ENCODE data around the gene C9. TPM values are rescaled to one million over a fixed set of nuclear protein-coding genes. Genes with fewer than 3 reads are reported as not detected.
A peak's percentile ranks its signal among the peaks of the same experiment; 100 is the strongest.

Gene C9
- polyA plus RNA-seq, 1 donor (not counting 4 experiments of a cell fraction or from before 2014, with no cell fraction given), result 0.04 TPM

GRCh38 chr5:39360471-39361111 is 3.7 kb downstream of the C9 start:
- Histone ChIP-seq H3K36me3 (ENCODE audit: control insufficient read depth in 2 of 2, extremely low read depth in 1 of 2, insufficient read depth in 2 of 2, low read length in 2 of 2) (no peaks in the 10 kb centered on the region), H3K9ac (ENCODE audit: control insufficient read depth, extremely low read depth, insufficient read depth, low read length) (peak overlapping the region; percentile 52), H3K27me3 (ENCODE audit: control insufficient read depth, extremely low read depth, insufficient read depth, low read length) (no peaks in the 10 kb centered on the region), H3K79me2 (ENCODE audit: control insufficient read depth, insufficient read depth, low read length) (no peaks in the 10 kb centered on the region), H3K9me3 (ENCODE audit: control insufficient read depth, low read depth, low read length) (peaks cover 2% of the 10 kb centered on the region), H3K4me2 (ENCODE audit: control insufficient read depth, extremely low read depth, insufficient read depth, low read depth, low read length) (peak overlapping the region; percentile 78), H2AFZ (ENCODE audit: control insufficient read depth, low read length) (peak overlapping the region; percentile 10), H3K4me3 (ENCODE audit: control insufficient read depth in 2 of 3, extremely low read depth in 1 of 3, insufficient read depth in 2 of 3, low read depth in 1 of 3, low read length in 3 of 3) (peak overlapping the region in 1 of 3 experiments; percentile 26), H4K20me1 (ENCODE audit: control insufficient read depth, extremely low read depth, insufficient read depth, low read length) (no peaks in the 10 kb centered on the region), H3K27ac (ENCODE audit: control insufficient read depth, insufficient read depth, low read length) (peak overlapping the region; percentile 84), H3K4me1 (ENCODE audit: control insufficient read depth, extremely low read depth, insufficient read depth, low read length) (peaks cover 28% of the 10 kb centered on the region), H3K9me1 (ENCODE audit: control insufficient read depth, extremely low read depth, insufficient read depth, low read length) (no peaks in the 10 kb centered on the region)
- no peak for TF ChIP-seq CTCF (optimal IDR thresholded peaks at IDR 0.05 in 1 of 3, IDR thresholded peaks at IDR 0.05 in 1 of 3, conservative IDR thresholded peaks at IDR 0.05 in 1 of 3; ENCODE audit: extremely low read depth in 1 of 3, insufficient read depth in 2 of 3, low read length in 3 of 3)
- no peak for TF ChIP-seq EZH2 (IDR thresholded peaks at IDR 0.05; ENCODE audit: low read length)
- dilution Hi-C loops (cut with MboI; ENCODE audit: extremely low pct_ligation_motif_present, low sequenced_read_pairs), result no loop called here
- DNase-seq (ENCODE audit: low read depth, low spot score) (peak; percentile 44), FAIRE-seq (peak; percentile 32)

- FAIRE-seq (no peak), DNase-seq (ENCODE audit: low read depth, low spot score) (no peak)
- no peak overlapping the region for H3K27ac ChIP-seq (ENCODE audit: control insufficient read depth, insufficient read depth, low read length)
- H3K27me3 ChIP-seq (ENCODE audit: control insufficient read depth, extremely low read depth, insufficient read depth, low read length), result no peaks in the 10 kb centered on the region
- H4K20me1 ChIP-seq (ENCODE audit: control insufficient read depth, extremely low read depth, insufficient read depth, low read length), result no peaks in the 10 kb centered on the region
- no peaks in the 10 kb centered on the region for H3K9me1 ChIP-seq (ENCODE audit: control insufficient read depth, extremely low read depth, insufficient read depth, low read length)
- H3K9ac ChIP-seq (ENCODE audit: control insufficient read depth, extremely low read depth, insufficient read depth, low read length), result no peak overlapping the region
- TF ChIP-seq EZH2 (IDR thresholded peaks at IDR 0.05; ENCODE audit: low read length) (no peak), CTCF (optimal IDR thresholded peaks at IDR 0.05 in 1 of 3, IDR thresholded peaks at IDR 0.05 in 1 of 3, conservative IDR thresholded peaks at IDR 0.05 in 1 of 3; ENCODE audit: extremely low read depth in 1 of 3, insufficient read depth in 2 of 3, low read length in 3 of 3) (no peak)
- H3K4me1 ChIP-seq (ENCODE audit: control insufficient read depth, extremely low read depth, insufficient read depth, low read length), result peaks cover 36% of the 10 kb centered on the region
- no peaks in the 10 kb centered on the region for H3K36me3 ChIP-seq (ENCODE audit: control insufficient read depth in 2 of 2, extremely low read depth in 1 of 2, insufficient read depth in 2 of 2, low read length in 2 of 2)
- dilution Hi-C loops (cut with MboI; ENCODE audit: extremely low pct_ligation_motif_present, low sequenced_read_pairs), result no loop called here
- peaks cover 4% of the 10 kb centered on the region for H3K9me3 ChIP-seq (ENCODE audit: control insufficient read depth, low read depth, low read length)
- no peak overlapping the region for H3K4me2 ChIP-seq (ENCODE audit: control insufficient read depth, extremely low read depth, insufficient read depth, low read depth, low read length)
- no peaks in the 10 kb centered on the region for H3K79me2 ChIP-seq (ENCODE audit: control insufficient read depth, insufficient read depth, low read length)
- H2AFZ ChIP-seq (ENCODE audit: control insufficient read depth, low read length), result no peak overlapping the region
- no peak overlapping the region for H3K4me3 ChIP-seq (ENCODE audit: control insufficient read depth in 2 of 3, extremely low read depth in 1 of 3, insufficient read depth in 2 of 3, low read depth in 1 of 3, low read length in 3 of 3)
These were observed 8.0 kb downstream of the C9 start for GRCh38 chr5:39356263-39356662.
